Adipocyte (in vitro differentiated cells): Measurements from ENCODE around the gene AADAC.
"Not testable (repeated sequence)": the region's sequence is repeated elsewhere in the genome, so short reads cannot be mapped to it uniquely, and the experiment has no call there.

Experiments used
- DNase-seq: peaks from one replicate; pipeline ENCODE4 v3.0.0-alpha.2; 2015; ENCODE audit warnings: low read depth
- H3K27me3 ChIP-seq: replicated peaks from 2 replicates; pipeline ENCODE4 v1.7.0; 2013; ENCODE audit warnings: mild to moderate bottlenecking, low read length, moderate library complexity; ENCODE audit not compliant: control insufficient read depth, insufficient read depth
- H3K36me3 ChIP-seq: 2 replicates; pipeline ENCODE4 v1.7.0; 2013; ENCODE audit warnings: low read length, mild to moderate bottlenecking, moderate library complexity; ENCODE audit not compliant: control insufficient read depth, insufficient read depth, severe bottlenecking
- H3K4me1 ChIP-seq: 2 replicates; pipeline ENCODE4 v1.7.0; 2013; ENCODE audit warnings: mild to moderate bottlenecking, low read length, moderate library complexity; ENCODE audit not compliant: control insufficient read depth, insufficient read depth
- H3K4me3 ChIP-seq: 2 replicates; pipeline ENCODE4 v1.7.0; 2013; ENCODE audit warnings: mild to moderate bottlenecking, low read length, moderate library complexity
- H3K9ac ChIP-seq: 2 replicates; pipeline ENCODE4 v1.7.0; 2013; ENCODE audit warnings: mild to moderate bottlenecking, low read length, moderate library complexity
- H3K9me3 ChIP-seq: 2 replicates; pipeline ENCODE4 v1.7.0; 2013; ENCODE audit warnings: mild to moderate bottlenecking, low read length, moderate library complexity; ENCODE audit not compliant: control insufficient read depth

AADAC gene

GRCh38 chr3:151776259-151776740 lies 37.6 kb upstream of the AADAC start:
- H3K4me3 ChIP-seq, result no peak overlapping the region
- H3K9me3 ChIP-seq, result no peaks in the 10 kb centered on the region
- H3K27me3 ChIP-seq, result no peaks in the 10 kb centered on the region
- no peaks in the 10 kb centered on the region for H3K36me3 ChIP-seq
- no peak for DNase-seq
- peaks cover 7% of the 10 kb centered on the region for H3K4me1 ChIP-seq
- no peak overlapping the region for H3K9ac ChIP-seq

- no peak overlapping the region for H3K4me3 ChIP-seq
- H3K4me1 ChIP-seq, result no peaks in the 10 kb centered on the region
- no peaks in the 10 kb centered on the region for H3K36me3 ChIP-seq
- H3K9me3 ChIP-seq, result no peaks in the 10 kb centered on the region
- no peak overlapping the region for H3K9ac ChIP-seq
- H3K27me3 ChIP-seq, result no peaks in the 10 kb centered on the region
- no peak for DNase-seq
These were observed 36.0 kb upstream of the AADAC start for GRCh38 chr3:151777880-151778279.

DNA sequence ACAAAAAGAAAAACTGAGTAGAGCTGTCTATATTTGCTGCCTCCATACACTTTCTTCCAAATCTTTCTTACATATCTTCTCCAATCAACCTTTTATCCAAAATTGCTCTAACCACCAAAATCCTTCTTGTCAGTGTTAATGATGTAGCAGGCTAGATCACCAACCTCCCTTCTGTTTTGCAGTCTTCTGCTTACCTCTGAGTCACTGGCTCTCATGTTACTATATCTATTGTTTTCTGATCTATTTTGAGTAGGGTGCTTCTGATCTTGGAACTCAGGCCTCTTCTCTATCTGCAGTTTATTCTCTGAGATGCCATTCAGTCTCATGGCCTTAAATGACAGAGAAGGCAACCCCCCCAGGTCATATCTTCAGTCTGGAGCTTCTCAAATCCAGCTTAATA lies 26.3 kb upstream of the AADAC start:
- Histone ChIP-seq H3K27me3 (no peaks in the 10 kb centered on the region), H3K4me3 (no peak overlapping the region), H3K4me1 (no peaks in the 10 kb centered on the region), H3K9ac (no peak overlapping the region), H3K9me3 (no peaks in the 10 kb centered on the region), H3K36me3 (no peaks in the 10 kb centered on the region)
- peak; percentile 9 for DNase-seq

DNA sequence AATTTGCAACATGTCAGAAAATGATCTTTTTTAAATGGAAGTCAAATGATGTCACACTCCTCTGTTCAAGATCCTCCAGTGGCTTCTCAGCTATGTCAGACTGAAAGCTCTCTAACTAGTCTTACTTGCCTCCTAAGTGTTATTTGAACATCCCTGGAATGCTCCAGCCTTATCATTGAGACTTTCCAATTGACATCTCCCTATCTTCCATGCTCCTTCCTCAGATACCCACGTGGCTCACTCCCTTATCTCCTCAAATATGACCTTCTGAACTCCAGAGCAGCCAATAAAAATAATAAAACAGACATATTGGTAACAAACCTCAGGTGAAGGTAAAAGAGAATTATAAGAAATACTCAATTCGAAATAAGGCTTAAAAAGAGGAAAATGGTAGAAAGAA lies 25.5 kb upstream of the AADAC start:
- H3K4me1 ChIP-seq, result no peaks in the 10 kb centered on the region

GRCh38 chr3:151789853-151790463 lies 24.0 kb upstream of the AADAC start:
- Histone ChIP-seq H3K9ac (no peak overlapping the region), H3K4me3 (no peak overlapping the region), H3K9me3 (no peaks in the 10 kb centered on the region), H3K36me3 (no peaks in the 10 kb centered on the region), H3K4me1 (peaks cover 4% of the 10 kb centered on the region), H3K27me3 (no peaks in the 10 kb centered on the region)
- DNase-seq, result peak; percentile 62

More for the DNA sequence above, 25.5 kb upstream of the AADAC start:
- H3K36me3 ChIP-seq, result no peaks in the 10 kb centered on the region
- H3K9me3 ChIP-seq, result no peaks in the 10 kb centered on the region
- H3K27me3 ChIP-seq, result no peaks in the 10 kb centered on the region
- DNase-seq, result no peak
- H3K4me3 ChIP-seq, result no peak overlapping the region
- no peak overlapping the region for H3K9ac ChIP-seq

- H3K27me3 ChIP-seq, DNase-seq, H3K9me3 ChIP-seq, H3K4me1 ChIP-seq, H3K4me3 ChIP-seq, H3K36me3 ChIP-seq, H3K9ac ChIP-seq: not testable (repeated sequence)
These were observed 23.2 kb upstream of the AADAC start for GRCh38 chr3:151790763-151791162.

DNA sequence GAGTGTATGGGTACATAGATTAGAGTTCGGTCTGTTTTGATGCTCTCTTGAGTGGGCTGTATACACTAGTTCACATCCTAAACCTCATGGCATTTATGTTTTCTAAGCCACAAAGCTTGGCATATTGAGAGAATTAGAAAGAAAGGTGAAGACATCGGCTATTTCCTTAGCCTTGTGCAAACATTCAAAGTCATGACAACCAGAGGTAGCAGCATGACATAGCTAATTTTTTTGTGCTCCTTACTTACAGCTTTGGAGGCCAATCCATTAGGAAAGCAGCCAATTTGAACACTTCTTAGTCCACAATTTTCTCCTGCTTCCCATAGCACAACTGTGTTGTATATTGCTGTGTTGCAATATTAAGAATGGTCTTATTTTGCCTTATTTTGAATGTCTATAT lies 21.5 kb upstream of the AADAC start:
- H3K9me3 ChIP-seq, result no peaks in the 10 kb centered on the region
- DNase-seq, result no peak
- H3K4me3 ChIP-seq, result no peak overlapping the region

DNA sequence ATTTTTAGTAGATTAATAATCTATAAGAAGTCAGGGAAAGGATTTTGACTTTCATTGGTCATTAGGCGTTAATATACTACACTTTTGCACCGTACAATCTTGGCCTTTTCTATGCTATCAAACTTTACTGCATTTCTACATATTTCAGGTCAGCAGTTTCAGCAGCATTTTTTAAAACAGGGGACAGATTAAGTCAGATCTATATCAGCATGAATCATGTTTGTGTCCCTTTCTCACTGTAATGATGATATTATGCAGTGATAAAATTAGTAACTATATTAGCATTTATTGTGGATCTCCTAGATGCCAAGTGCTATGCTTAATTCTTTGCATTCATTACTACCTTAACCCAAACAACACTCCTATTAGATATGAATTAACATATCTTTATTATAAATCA lies 20.3 kb upstream of the AADAC start:
- Histone ChIP-seq H3K9ac (no peak overlapping the region), H3K27me3 (no peaks in the 10 kb centered on the region), H3K9me3 (no peaks in the 10 kb centered on the region), H3K4me3 (no peak overlapping the region), H3K36me3 (no peaks in the 10 kb centered on the region), H3K4me1 (peaks cover 12% of the 10 kb centered on the region)
- no peak for DNase-seq

More for the DNA sequence above, 21.5 kb upstream of the AADAC start:
- peaks cover 8% of the 10 kb centered on the region for H3K4me1 ChIP-seq
- no peaks in the 10 kb centered on the region for H3K27me3 ChIP-seq
- H3K36me3 ChIP-seq, result no peaks in the 10 kb centered on the region
- no peak overlapping the region for H3K9ac ChIP-seq

DNA sequence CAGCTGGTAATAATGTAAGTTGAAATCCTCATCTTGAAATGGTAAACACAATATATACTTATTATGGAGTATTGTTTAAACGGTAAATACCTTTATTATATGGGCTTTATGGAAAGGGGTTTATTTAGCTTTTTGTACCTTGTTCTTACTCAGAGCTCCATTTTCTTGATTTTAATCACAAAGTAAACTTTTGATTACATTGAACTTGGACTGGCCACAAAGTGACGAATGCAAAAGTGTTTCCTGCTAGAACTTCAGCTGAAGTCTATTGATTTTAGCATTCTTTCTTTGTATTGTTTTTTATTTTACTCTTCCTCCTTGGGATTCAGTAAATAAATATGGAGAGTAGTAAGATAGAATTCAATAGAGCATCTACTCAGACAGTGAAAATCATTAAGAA lies 19.8 kb upstream of the AADAC start:
- no peaks in the 10 kb centered on the region for H3K36me3 ChIP-seq
- H3K4me1 ChIP-seq, result peaks cover 12% of the 10 kb centered on the region
- H3K4me3 ChIP-seq, result no peak overlapping the region
- no peaks in the 10 kb centered on the region for H3K9me3 ChIP-seq
- DNase-seq, result no peak
- no peaks in the 10 kb centered on the region for H3K27me3 ChIP-seq
- no peak overlapping the region for H3K9ac ChIP-seq

GRCh38 chr3:151795276-151795675 lies 18.6 kb upstream of the AADAC start:
- DNase-seq, result peak; percentile 48
- no peaks in the 10 kb centered on the region for H3K36me3 ChIP-seq
- no peaks in the 10 kb centered on the region for H3K9me3 ChIP-seq
- peaks cover 14% of the 10 kb centered on the region for H3K4me1 ChIP-seq
- H3K4me3 ChIP-seq, result no peak overlapping the region
- H3K27me3 ChIP-seq, result no peaks in the 10 kb centered on the region
- no peak overlapping the region for H3K9ac ChIP-seq

DNA sequence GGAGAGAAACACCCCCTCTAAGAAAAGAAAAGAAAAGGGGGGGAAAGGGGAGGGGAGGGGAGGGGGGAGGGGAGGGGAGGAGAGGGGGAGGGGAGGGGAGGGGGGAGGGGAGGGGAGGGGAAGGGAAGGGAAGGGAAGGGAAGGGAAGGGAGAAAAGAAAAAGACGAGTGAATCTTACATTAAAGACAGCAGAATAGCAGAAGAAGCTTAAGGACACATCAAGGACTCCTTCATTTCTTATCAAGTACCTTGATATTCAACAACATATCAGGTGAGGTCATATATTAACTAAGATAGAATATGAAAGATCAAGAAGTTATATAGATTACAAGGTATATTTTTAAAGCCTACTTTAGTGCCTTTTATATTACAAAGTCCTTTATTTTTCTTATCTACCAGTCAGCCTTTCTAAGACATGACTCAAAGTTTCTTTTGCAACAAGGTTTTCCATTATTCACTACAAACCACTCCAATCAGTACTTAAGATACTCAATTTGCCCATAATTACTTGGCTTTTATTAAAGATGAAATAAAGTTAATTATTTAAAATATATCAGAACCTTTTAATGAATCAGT lies 17.7 kb upstream of the AADAC start:
- H3K4me1 ChIP-seq, result peaks cover 15% of the 10 kb centered on the region
- no peaks in the 10 kb centered on the region for H3K27me3 ChIP-seq
- no peak overlapping the region for H3K9ac ChIP-seq
- H3K4me3 ChIP-seq, result no peak overlapping the region
- no peaks in the 10 kb centered on the region for H3K36me3 ChIP-seq
- no peaks in the 10 kb centered on the region for H3K9me3 ChIP-seq
- no peak for DNase-seq

- H3K9me3 ChIP-seq, result no peaks in the 10 kb centered on the region
- H3K4me3 ChIP-seq, result no peak overlapping the region
- H3K4me1 ChIP-seq, result peaks cover 15% of the 10 kb centered on the region
- no peak overlapping the region for H3K9ac ChIP-seq
- DNase-seq, result no peak
- no peaks in the 10 kb centered on the region for H3K36me3 ChIP-seq
- H3K27me3 ChIP-seq, result no peaks in the 10 kb centered on the region
These were observed 15.4 kb upstream of the AADAC start for GRCh38 chr3:151798466-151798865.
